ENCODE measurements around the gene COL4A1.
"Not testable (repeated sequence)": the region's sequence is repeated elsewhere in the genome, so short reads cannot be mapped to it uniquely, and the experiment has no call there.

Gene COL4A1

DNA sequence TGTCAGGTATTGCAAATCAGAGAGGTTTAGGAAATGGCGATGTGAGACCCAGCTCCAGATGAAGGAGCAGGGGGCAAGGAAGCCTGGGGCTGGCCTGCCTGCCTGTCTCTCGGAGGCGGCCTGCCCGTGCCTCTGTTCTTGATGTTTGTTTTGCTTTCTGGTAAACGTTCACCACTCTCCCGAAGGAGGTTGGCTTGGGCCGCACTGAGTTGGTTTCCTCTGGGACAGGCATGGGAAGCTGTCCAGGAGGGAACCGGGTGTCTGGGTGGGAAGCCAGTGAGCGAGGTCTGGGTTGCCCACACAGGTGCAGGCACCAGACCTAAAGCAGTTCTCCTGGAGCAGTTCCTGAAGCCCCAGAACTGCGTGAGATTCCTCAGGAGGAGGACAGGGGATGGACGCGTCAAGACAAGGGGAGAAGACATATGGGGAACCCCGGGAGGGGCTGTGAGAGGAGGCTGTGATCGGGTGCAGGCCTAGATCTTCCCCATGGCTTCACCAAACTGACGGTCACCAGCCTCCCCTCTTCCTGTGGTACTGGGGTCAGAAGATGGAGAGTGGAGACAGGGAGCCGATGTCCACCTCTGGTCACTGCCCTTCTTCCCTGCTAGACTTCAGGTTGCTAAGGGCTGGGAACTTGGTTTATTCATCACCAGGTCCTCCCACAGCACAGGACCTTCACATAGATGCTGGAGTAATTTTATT lies 15.3 kb upstream of the COL4A1 start:
- no peak for DNase-seq

- DNase-seq, result not testable (repeated sequence)
These were observed 14.6 kb upstream of the COL4A1 start for GRCh38 chr13:110321573-110321972.

DNA sequence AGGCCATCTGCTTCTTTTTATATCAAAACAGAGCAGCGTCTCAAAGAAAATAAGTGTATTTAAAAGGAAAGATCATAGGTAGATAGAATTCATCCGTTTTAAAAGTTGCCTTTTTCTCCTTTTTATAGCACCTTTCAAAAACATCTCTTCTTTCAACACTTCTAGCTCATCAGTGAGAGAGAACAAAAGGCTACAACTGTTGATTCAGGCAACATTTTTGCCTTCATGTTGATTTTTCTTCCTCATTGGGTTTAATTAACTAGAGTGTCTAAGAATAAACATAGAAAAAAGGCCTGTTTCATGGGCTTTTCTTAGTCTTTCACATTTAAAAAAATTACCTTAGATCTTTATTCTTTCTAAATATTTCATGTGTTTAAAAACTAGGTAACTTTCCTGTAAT lies 13.7 kb upstream of the COL4A1 start:
- DNase-seq, result no peak

- peak; percentile 88 for DNase-seq
These were observed 13.0 kb upstream of the COL4A1 start for GRCh38 chr13:110319774-110320509.

DNA sequence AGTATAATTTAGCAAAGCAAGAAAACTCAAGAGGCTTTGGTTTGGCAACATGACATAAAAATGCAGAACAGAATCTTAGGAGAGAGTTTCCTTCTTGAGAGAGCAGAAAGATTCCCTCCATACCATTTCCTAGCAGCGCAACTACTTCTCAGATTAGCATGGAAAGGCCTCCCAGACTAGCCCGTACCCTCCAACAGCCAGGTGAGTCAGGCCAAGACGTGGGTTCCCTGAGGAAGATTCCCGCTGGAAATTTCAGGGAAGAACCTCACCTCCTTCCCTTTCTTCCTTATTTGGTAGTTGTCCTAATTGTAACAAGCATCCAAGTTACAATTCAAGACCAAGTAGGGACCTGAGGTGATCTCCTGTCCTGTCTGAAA lies 12.4 kb upstream of the COL4A1 start:
- no peak for DNase-seq

GRCh38 chr13:110318920-110319319 lies 12.0 kb upstream of the COL4A1 start:
- DNase-seq, result no peak

GRCh38 chr13:110317496-110318195 lies 10.7 kb upstream of the COL4A1 start:
- DNase-seq, result no peak

- no peak for DNase-seq
These were observed 10.1 kb upstream of the COL4A1 start for GRCh38 chr13:110317093-110317492.

DNA sequence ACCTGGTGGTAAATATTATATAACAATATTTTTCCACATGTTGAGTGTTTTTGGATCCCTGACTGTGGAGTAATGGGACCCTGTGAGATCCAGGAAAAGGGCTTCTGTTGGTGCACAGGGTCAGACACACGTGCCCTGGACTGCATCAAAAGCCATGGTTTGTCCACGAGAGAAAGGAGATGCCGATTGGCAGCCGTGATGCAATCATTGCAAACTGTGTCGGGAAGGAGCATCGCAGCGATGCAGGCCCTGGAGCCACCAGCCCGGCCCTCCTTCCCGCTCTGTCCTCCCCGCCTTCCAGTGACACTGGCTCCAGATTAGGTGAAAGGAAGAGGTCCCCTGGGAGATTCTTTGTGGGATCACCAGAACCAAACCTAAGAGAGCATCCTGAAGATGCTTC lies 9.2 kb upstream of the COL4A1 start:
- DNase-seq, result no peak

DNA sequence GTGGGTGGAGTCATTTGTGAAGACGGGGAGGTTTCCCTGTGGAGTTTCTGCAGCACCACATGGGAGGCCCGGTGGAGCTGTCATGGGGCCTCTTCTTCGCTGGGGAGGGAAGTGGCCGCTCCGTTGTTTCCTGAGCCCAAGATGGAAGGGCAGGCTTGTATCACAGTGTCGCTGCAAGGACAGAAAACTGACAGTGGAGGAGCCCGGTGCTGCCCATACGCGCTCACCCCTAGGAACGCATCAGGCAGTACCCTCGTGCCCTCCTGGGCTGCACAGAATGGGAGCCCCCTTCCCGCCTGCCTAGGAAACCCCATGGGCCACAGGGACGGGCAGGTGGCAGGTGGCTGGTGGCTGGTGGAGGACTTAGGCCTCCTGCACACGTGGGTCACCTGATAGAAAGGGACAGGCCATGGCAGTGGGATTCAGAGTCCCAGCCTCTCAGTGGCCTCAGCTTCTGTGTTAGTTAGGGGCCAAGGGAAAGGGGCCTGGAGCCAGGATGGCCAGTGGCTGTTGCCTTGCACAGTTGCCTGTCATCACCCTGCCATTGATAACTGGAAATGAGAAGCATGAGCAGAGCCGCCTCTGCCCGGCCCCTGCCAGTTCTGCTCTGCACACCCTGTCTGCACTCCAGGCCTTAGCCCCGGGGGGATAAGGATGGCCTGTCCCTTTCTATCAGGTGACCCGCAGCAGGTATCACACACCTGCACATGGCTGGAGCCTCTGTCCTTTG lies 7.7 kb upstream of the COL4A1 start:
- DNase-seq, result no peak

DNA sequence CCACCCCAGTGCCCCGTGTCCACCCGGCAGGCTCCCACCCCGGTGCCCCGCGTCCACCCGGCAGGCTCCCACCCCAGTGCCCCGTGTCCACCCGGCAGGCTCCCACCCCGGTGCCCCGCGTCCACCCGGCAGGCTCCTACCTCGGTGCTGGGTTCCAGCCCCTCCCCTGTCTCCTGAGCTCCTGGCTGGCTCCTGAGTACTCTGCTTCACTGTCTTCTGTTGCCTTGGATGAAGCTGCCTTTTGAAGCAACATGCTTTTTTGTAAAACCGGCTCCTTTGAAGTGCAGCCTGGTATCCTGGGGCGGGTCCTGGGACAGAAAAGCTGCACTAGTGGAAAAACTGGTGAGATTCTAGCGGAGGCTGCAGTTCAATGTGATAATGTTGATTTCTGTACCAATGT lies 6.8 kb upstream of the COL4A1 start:
- DNase-seq, result not testable (repeated sequence)

DNA sequence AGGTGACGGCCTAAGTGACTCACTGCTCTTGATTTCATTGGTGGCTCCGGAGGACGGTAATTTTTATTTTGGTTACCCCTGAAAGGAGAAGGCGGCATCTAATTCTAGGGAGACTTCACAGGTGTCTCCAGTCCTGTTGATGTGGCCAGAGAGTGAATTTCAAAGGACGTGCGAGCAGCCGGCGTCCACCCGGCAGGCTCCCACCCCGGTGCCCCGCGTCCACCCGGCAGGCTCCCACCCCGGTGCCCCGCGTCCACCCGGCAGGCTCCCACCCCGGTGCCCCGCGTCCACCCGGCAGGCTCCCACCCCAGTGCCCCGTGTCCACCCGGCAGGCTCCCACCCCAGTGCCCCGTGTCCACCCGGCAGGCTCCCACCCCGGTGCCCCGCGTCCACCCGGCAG lies 6.3 kb upstream of the COL4A1 start:
- DNase-seq, result not testable (repeated sequence)

- DNase-seq, result peak; percentile 94
These were observed 5.5 kb upstream of the COL4A1 start for GRCh38 chr13:110312339-110313031.

DNA sequence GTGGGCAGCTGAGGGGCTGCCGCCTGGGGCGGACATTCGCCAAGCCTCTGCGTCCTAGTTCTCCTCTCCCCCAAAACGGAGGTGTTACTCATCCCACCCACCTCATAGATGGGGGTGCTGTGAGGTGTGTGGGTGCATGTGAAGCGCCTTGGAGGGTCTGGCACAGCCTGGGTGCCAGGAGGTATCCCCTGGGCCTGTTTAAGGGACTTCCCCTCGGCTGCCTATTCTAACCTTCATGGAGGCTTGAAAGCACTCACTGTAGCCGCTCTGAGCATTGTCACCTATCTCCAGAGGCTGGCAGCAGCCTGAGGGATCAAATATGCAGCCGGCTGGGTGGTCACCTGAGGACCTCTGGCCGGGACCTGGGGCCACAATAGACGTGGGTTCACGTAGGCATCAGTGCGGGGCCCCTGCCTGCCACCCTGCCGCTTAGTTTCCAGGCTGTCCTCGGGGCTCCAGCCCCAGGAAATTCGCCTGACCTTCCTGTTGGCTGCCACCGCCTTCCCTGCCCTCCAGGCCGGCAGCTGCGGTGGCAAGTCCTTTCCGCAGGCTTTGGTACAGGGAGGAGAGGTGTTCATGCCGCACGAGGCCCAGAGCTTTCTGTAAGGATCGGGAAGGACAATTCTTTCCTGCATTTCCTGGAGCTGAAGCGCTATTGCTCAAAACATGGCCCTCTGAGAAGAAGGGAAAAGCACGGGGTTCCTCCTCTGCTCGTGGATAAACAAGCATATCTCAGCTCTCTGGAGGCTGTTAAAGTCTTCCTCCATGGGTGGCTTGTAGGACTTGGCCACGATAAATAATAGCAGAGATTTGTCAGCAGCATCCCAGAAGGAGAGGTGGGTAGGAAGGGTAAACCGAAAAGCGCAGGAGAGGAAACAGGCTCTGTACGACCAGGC lies 4.7 kb upstream of the COL4A1 start:
- no peak for DNase-seq

DNA sequence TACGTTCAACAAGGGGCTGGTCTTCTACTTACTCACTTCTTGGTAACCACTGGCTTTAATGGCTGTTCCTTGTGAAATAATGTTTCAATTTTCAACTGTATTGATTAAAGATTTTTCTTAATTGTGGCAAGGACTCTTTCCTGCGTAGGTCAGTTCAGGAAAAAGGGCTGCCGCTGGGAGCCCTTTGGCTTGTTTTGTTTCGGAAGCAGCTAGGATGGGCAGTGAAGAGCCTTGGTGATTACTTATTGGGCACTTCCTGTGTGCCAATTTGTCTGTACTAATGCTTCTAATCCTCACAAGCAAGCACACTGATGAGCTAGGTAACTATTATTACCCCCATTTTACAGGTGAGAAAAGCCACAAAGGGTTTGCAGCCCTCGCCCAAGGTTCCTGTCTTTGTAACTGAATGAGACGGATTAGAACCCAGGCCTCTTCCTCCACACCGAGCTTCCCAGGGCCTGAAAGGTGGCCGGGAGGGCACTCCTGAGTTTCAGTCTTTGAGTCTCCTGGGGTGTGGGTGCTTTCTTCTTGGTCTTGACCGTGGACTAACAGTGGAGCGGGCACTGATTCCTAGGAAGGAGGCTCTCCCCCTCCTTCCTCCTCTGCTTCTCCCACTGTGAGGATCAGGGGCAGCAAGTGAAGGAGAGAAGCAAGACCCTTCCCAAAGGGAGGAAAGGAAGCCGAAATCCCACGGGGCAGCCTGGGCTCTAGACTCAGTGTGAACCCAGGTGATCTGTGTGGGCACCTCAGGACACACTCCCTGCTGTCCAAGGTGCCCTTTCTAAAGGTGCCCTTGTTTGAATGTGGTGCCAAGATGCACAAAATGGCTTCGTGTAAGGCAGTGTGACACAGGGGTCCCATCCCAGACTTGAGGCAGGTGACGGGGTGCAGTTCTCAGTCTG lies 3.8 kb upstream of the COL4A1 start:
- DNase-seq, result no peak

DNA sequence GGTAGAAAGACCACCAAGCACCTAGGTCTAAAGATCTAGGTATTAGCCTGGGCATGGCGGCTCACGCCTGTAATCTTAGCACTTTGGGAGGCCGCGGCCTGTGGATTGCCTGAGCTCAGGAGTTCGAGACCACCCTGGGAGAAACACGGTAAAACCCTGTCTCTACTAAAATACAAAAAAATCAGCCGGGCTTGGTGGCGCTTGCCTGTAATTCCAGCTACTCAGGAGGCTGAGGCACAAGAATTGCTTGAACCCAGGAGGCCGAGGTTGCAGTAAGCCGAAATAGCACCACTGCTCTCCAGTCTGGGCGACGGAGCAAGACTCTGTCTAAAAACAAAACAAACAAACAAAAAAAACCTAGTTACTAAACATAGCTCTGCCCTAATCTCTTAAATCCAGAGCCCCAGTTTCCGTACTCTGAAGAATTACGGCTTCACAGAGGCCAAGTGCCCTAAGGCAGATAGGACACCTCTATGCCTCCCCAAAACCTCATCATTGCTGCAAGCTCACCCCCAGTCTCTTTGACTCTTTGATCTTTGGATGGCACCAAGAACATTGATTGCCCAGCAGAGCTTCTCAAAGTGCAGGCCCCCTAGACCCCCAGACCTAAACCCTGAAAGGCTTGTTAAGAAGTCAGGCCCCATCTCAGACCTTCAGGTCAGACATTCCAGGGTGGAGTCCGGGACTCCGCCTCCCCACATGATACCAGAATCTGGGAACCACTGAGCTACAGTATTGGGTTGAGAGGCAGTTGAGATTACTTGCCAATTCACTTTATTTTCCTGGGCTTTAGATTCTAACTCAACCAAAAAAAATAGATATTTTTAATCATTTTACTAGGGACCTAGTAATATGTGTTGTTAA lies 2.9 kb upstream of the COL4A1 start:
- DNase-seq, result no peak

- DNase-seq, result no peak
These were observed 1.9 kb upstream of the COL4A1 start for GRCh38 chr13:110308656-110309359.

DNA sequence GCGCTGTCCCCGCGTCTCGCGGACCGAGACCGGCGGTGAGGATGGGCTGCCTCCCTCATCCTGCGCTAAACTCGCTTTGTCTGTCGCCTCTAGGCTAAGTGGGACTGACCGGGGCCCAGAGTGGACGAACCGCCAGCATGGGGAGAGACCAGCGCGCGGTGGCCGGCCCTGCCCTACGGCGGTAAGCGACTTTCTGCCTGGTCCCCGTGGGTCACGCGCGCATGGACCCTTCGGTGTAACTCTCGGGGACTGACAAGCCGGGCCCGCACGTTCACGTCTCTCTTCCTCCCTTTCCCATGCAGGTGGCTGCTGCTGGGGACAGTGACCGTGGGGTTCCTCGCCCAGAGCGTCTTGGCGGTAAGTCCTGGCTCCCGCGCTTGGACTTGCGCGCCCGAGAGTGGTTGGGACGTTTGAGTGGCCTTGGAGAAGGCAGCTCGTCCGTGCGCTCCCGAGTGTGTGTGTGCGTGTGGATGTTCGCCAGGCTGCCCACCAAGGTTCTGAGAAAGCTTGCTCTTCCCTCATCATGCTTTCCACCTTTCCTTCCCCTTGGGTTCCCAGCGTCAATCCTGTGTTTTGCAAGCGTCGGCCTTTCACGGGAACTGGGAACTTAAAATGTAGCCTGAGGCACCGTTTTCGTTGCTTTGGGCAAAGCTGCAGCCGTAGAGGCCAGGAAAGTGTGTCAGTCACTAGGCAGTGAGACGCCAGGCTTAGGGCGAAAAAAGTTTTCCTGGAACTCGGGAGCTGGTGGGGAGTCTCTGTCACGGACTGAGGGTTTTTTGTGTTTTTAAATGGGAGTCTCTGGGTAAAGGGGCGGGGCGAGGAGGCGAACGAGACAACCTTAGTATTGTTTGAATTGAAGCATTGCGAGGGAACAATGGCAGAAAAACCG lies 1.1 kb upstream of the COL4A1 start:
- DNase-seq, result peak; percentile 47

Measured in fibroblast of skin of right quadriceps (primary cell).